K562 (cell line): ENCODE measurements around the gene DNAJC1. TPM values are rescaled to one million over a fixed set of nuclear protein-coding genes. Genes with fewer than 3 reads are reported as not detected.
A peak's percentile ranks its signal among the peaks of the same experiment; 100 is the strongest.

Source experiments
- COPS2 ChIP-seq: fragments of 450-650 bp; conservative IDR thresholded peaks from 2 replicates; pipeline ENCODE4 v1.6.1; 2016; ENCODE audit warnings: mild to moderate bottlenecking, moderate library complexity
- EZH2 ChIP-seq: IDR thresholded peaks from 2 replicates; pipeline ENCODE4 v1.6.1; 2012; ENCODE audit warnings: low read depth, mild to moderate bottlenecking, inconsistent platforms, low read length, borderline replicate concordance
- HDGF ChIP-seq: fragments of 450-650 bp; IDR thresholded peaks from 2 replicates; pipeline ENCODE4 v1.6.1; 2016
- MCM3 ChIP-seq: fragments of 450-650 bp; IDR thresholded peaks from 2 replicates; pipeline ENCODE4 v1.6.1; 2016
- MYNN ChIP-seq, 2 experiments: sonication (generic); formaldehyde crosslinking in 1 of 2; IDR thresholded peaks; 2 replicates each; pipeline versions ENCODE4 v1.5.0 to v1.6.1; 2016 to 2020; ENCODE audit warnings: antibody characterized with exemption in 1 of 2, missing genetic modification reagents in 1 of 2
- RAD21 ChIP-seq, 2 experiments: fragments of 250-450 bp in 1 of 2; fragments of 450-650 bp in 1 of 2; sonication (Bioruptor Pico) in 1 of 2; formaldehyde crosslinking in 1 of 2; IDR thresholded peaks in 1 of 2; conservative IDR thresholded peaks in 1 of 2; 2 replicates each; pipeline versions ENCODE4 v1.4.0 to v1.8.0; 2020 to 2022; ENCODE audit warnings: mild to moderate bottlenecking in 2 of 2, moderate library complexity in 1 of 2
- SAFB2 ChIP-seq: fragments of 200-400 bp; formaldehyde crosslinking; IDR thresholded peaks from 2 replicates; pipeline ENCODE4 v1.6.1; 2018; ENCODE audit warnings: borderline replicate concordance, low read length, low read depth, moderate library complexity; ENCODE audit not compliant: severe bottlenecking
- ZC3H8 ChIP-seq: fragments of 450-650 bp; IDR thresholded peaks from 2 replicates; pipeline ENCODE4 v1.6.1; 2017
- ZNF436 ChIP-seq: fragments of 250-450, 450-650 bp; sonication (Bioruptor Pico); formaldehyde crosslinking; IDR thresholded peaks from 2 replicates; pipeline ENCODE4 v1.7.0; 2020; ENCODE audit warnings: mild to moderate bottlenecking
- polyA plus RNA-seq, 8 experiments: library from polyadenylated mRNA; depleted of rRNA in 4 of 8; stranded (reverse) in 5 of 8; unstranded in 3 of 8; fragments of >200 nt; fragmentation: Nextera tagmentation in 2 of 8; fragmentation: Illumina TruSeq in 1 of 8; extraction: Ambion mirVana in 2 of 8; extraction: Trizol in 1 of 8; gene quantifications; 2 replicates each; pipeline versions ENCODE4 v1.2.1 to v1.2.3, GENCODE V29; 2011 to 2014; ENCODE audit warnings: inconsistent platforms in 1 of 8, missing spikeins in 1 of 8
- total RNA-seq, 7 experiments: library from RNA; depleted of rRNA in 6 of 7; stranded (reverse); fragments of >200 nt in 6 of 7; fragmentation: Illumina TruSeq in 2 of 7; extraction: Trizol in 2 of 7; gene quantifications; 2 replicates each; pipeline versions ENCODE4 v1.2.1 to v1.2.3, GENCODE V29; 2011 to 2021; ENCODE audit warnings: low replicate concordance in 1 of 7
- TF ChIP-seq, protein P1 (sequence below), 2 experiments: fragments of 450-650 bp in 1 of 2; sonication (generic) in 1 of 2; formaldehyde crosslinking in 1 of 2; IDR thresholded peaks in 1 of 2; conservative IDR thresholded peaks in 1 of 2; 2 replicates each; pipeline versions ENCODE4 v1.6.1 to v1.8.1; 2016 to 2023; ENCODE audit warnings: mild to moderate bottlenecking in 2 of 2, moderate library complexity in 2 of 2, inconsistent platforms in 1 of 2, missing genetic modification reagents in 1 of 2
- TF ChIP-seq, protein P2 (sequence below): fragments of 150-350 bp; conservative IDR thresholded peaks from 2 replicates; pipeline ENCODE4 v1.6.1; 2014; ENCODE audit warnings: low read length
- TF ChIP-seq, protein P3 (sequence below): sonication (generic); formaldehyde crosslinking; IDR thresholded peaks from 2 replicates; pipeline ENCODE4 v1.8.1; 2023; ENCODE audit warnings: mild to moderate bottlenecking, missing genetic modification reagents
- TF ChIP-seq, protein P4 (sequence below): fragments of 450-650 bp; conservative IDR thresholded peaks from 2 replicates; pipeline ENCODE4 v1.6.1; 2016; ENCODE audit warnings: missing genetic modification characterization, low read depth, mild to moderate bottlenecking, missing compliant biosample characterization, moderate library complexity
- TF ChIP-seq, protein P5 (sequence below): fragments of 450-650 bp; formaldehyde crosslinking; conservative IDR thresholded peaks from 2 replicates; pipeline ENCODE4 v1.4.0; 2022; ENCODE audit warnings: mild to moderate bottlenecking, missing genetic modification characterization
- TF ChIP-seq, protein P6 (sequence below): sonication (generic); formaldehyde crosslinking; IDR thresholded peaks from 2 replicates; pipeline ENCODE4 v1.8.0; 2023; ENCODE audit warnings: mild to moderate bottlenecking, missing genetic modification reagents

DNAJC1 gene
- total and polyA plus RNA-seq, 9 of the 15 experiments (the other 6 are each of a cell fraction or from before 2014, with no cell fraction given): 5.4 to 77.6 (median 40.3) TPM

DNA sequence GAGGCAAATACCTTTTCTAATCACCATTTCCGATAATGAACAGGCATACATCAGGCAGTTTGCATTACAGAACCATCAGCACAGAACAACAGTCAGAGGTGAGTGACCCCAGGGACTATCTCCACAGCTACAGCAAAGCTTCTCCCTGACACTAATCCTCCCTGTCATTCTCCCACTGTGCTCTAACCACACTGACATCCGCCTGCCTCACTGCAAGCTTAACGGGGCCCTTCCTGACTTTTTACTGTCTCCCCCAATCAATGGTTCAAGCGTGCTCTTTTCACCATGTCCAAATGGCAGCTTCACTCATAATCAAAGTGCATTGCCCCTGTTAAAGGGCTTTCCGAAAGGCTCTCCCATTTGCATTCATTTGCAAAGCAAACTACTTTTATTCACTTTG, 196.3 kb downstream of the DNAJC1 start (continued):
- TF ChIP-seq, protein P1, sequence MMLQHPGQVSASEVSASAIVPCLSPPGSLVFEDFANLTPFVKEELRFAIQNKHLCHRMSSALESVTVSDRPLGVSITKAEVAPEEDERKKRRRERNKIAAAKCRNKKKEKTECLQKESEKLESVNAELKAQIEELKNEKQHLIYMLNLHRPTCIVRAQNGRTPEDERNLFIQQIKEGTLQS (IDR thresholded peaks at IDR 0.05): peak; percentile 20; the same call in 1 of the 2 replicates
- TF ChIP-seq, protein P1 (CRISPR knock-in tag; conservative IDR thresholded peaks at IDR 0.05): no peak
- TF ChIP-seq, protein P2, sequence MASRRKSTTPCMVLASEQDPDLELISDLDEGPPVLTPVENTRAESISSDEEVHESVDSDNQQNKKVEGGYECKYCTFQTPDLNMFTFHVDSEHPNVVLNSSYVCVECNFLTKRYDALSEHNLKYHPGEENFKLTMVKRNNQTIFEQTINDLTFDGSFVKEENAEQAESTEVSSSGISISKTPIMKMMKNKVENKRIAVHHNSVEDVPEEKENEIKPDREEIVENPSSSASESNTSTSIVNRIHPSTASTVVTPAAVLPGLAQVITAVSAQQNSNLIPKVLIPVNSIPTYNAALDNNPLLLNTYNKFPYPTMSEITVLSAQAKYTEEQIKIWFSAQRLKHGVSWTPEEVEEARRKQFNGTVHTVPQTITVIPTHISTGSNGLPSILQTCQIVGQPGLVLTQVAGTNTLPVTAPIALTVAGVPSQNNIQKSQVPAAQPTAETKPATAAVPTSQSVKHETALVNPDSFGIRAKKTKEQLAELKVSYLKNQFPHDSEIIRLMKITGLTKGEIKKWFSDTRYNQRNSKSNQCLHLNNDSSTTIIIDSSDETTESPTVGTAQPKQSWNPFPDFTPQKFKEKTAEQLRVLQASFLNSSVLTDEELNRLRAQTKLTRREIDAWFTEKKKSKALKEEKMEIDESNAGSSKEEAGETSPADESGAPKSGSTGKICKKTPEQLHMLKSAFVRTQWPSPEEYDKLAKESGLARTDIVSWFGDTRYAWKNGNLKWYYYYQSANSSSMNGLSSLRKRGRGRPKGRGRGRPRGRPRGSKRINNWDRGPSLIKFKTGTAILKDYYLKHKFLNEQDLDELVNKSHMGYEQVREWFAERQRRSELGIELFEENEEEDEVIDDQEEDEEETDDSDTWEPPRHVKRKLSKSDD: no peak
- TF ChIP-seq RAD21 (CRISPR knock-in tag; conservative IDR thresholded peaks at IDR 0.05 in 1 of 2, IDR thresholded peaks at IDR 0.05 in 1 of 2): no peak; a peak in 1 of 4 replicates
- TF ChIP-seq, protein P3, sequence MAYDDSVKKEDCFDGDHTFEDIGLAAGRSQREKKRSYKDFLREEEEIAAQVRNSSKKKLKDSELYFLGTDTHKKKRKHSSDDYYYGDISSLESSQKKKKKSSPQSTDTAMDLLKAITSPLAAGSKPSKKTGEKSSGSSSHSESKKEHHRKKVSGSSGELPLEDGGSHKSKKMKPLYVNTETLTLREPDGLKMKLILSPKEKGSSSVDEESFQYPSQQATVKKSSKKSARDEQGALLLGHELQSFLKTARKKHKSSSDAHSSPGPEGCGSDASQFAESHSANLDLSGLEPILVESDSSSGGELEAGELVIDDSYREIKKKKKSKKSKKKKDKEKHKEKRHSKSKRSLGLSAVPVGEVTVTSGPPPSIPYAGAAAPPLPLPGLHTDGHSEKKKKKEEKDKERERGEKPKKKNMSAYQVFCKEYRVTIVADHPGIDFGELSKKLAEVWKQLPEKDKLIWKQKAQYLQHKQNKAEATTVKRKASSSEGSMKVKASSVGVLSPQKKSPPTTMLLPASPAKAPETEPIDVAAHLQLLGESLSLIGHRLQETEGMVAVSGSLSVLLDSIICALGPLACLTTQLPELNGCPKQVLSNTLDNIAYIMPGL: no peak
- TF ChIP-seq ZNF436 (CRISPR knock-in tag): no peak
- TF ChIP-seq MYNN (IDR thresholded peaks at IDR 0.05): no peak
- TF ChIP-seq MYNN (CRISPR knock-in tag; IDR thresholded peaks at IDR 0.05): no peak
- no peak for TF ChIP-seq ZC3H8
- TF ChIP-seq, protein P4, sequence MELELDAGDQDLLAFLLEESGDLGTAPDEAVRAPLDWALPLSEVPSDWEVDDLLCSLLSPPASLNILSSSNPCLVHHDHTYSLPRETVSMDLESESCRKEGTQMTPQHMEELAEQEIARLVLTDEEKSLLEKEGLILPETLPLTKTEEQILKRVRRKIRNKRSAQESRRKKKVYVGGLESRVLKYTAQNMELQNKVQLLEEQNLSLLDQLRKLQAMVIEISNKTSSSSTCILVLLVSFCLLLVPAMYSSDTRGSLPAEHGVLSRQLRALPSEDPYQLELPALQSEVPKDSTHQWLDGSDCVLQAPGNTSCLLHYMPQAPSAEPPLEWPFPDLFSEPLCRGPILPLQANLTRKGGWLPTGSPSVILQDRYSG (tag): no peak
- TF ChIP-seq SAFB2: no peak
- no peak for TF ChIP-seq MCM3
- no peak for TF ChIP-seq EZH2
- no peak for TF ChIP-seq HDGF
- TF ChIP-seq, protein P5, sequence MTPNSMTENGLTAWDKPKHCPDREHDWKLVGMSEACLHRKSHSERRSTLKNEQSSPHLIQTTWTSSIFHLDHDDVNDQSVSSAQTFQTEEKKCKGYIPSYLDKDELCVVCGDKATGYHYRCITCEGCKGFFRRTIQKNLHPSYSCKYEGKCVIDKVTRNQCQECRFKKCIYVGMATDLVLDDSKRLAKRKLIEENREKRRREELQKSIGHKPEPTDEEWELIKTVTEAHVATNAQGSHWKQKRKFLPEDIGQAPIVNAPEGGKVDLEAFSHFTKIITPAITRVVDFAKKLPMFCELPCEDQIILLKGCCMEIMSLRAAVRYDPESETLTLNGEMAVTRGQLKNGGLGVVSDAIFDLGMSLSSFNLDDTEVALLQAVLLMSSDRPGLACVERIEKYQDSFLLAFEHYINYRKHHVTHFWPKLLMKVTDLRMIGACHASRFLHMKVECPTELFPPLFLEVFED: no peak; the same call in 1 of the 2 replicates
- TF ChIP-seq, protein P6, sequence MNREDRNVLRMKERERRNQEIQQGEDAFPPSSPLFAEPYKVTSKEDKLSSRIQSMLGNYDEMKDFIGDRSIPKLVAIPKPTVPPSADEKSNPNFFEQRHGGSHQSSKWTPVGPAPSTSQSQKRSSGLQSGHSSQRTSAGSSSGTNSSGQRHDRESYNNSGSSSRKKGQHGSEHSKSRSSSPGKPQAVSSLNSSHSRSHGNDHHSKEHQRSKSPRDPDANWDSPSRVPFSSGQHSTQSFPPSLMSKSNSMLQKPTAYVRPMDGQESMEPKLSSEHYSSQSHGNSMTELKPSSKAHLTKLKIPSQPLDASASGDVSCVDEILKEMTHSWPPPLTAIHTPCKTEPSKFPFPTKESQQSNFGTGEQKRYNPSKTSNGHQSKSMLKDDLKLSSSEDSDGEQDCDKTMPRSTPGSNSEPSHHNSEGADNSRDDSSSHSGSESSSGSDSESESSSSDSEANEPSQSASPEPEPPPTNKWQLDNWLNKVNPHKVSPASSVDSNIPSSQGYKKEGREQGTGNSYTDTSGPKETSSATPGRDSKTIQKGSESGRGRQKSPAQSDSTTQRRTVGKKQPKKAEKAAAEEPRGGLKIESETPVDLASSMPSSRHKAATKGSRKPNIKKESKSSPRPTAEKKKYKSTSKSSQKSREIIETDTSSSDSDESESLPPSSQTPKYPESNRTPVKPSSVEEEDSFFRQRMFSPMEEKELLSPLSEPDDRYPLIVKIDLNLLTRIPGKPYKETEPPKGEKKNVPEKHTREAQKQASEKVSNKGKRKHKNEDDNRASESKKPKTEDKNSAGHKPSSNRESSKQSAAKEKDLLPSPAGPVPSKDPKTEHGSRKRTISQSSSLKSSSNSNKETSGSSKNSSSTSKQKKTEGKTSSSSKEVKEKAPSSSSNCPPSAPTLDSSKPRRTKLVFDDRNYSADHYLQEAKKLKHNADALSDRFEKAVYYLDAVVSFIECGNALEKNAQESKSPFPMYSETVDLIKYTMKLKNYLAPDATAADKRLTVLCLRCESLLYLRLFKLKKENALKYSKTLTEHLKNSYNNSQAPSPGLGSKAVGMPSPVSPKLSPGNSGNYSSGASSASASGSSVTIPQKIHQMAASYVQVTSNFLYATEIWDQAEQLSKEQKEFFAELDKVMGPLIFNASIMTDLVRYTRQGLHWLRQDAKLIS (CRISPR knock-in tag): no peak
- TF ChIP-seq COPS2: no peak
